HepG2 (cell line): ENCODE data around the gene CUL9. TPM values are rescaled to one million over a fixed set of nuclear protein-coding genes. Genes with fewer than 3 reads are reported as not detected.

ENCODE experiments used
- CSRNP2 ChIP-seq: sonication (generic); formaldehyde crosslinking; conservative IDR thresholded peaks from 2 replicates; pipeline ENCODE4 v1.8.0; 2022; ENCODE audit warnings: low read depth, missing genetic modification reagents
- GLI4 ChIP-seq: sonication (generic); formaldehyde crosslinking; IDR thresholded peaks from 2 replicates; pipeline ENCODE4 v1.5.1; 2020; ENCODE audit warnings: missing genetic modification reagents, mild to moderate bottlenecking, moderate library complexity, borderline replicate concordance
- HNRNPLL ChIP-seq: fragments of 200-400 bp; formaldehyde crosslinking; IDR thresholded peaks from 2 replicates; pipeline ENCODE4 v1.6.1; 2017; ENCODE audit warnings: mild to moderate bottlenecking, low read depth, low read length; ENCODE audit not compliant: poor library complexity, severe bottlenecking
- IKZF1 ChIP-seq: fragments of 450-650 bp; IDR thresholded peaks from 2 replicates; pipeline ENCODE4 v1.7.1; 2016
- KDM2A ChIP-seq: sonication (generic); formaldehyde crosslinking; IDR thresholded peaks from 2 replicates; pipeline ENCODE4 v1.4.0; 2020; ENCODE audit warnings: low read depth, missing genetic modification reagents, borderline replicate concordance
- KDM5B ChIP-seq: sonication (generic); formaldehyde crosslinking; IDR thresholded peaks from 2 replicates; pipeline ENCODE4 v1.4.0; 2020; ENCODE audit warnings: missing genetic modification reagents, mild to moderate bottlenecking, borderline replicate concordance
- MYNN ChIP-seq: sonication (generic); formaldehyde crosslinking; IDR thresholded peaks from 2 replicates; pipeline ENCODE4 v1.4.0; 2020; ENCODE audit warnings: mild to moderate bottlenecking, low read depth, missing genetic modification reagents
- NR2F6 ChIP-seq, 2 experiments: IDR thresholded peaks; 2 replicates each; pipeline ENCODE4 v1.6.1; 2016; ENCODE audit warnings: antibody characterized with exemption in 1 of 2, mild to moderate bottlenecking in 1 of 2
- RBM39 ChIP-seq: fragments of 200-400 bp; formaldehyde crosslinking; IDR thresholded peaks from one replicate; pipeline ENCODE4 v1.6.1; 2018; ENCODE audit warnings: antibody characterized with exemption, mild to moderate bottlenecking, low read depth, low read length; ENCODE audit not compliant: poor library complexity, severe bottlenecking
- RCOR2 ChIP-seq: IDR thresholded peaks from 2 replicates; pipeline ENCODE4 v1.6.1; 2016; ENCODE audit warnings: missing biosample characterization, missing genetic modification reagents
- SUZ12 ChIP-seq: fragments of 150-350 bp; IDR thresholded peaks from 2 replicates; pipeline ENCODE4 v1.6.1; 2014; ENCODE audit warnings: low read depth, low read length
- TAF1 ChIP-seq: sonication (generic); formaldehyde crosslinking; IDR thresholded peaks from 2 replicates; pipeline ENCODE4 v1.4.0; 2020; ENCODE audit warnings: missing genetic modification reagents
- TRAFD1 ChIP-seq: sonication (generic); formaldehyde crosslinking; IDR thresholded peaks from 2 replicates; pipeline ENCODE4 v1.5.1; 2020; ENCODE audit warnings: missing genetic modification reagents, mild to moderate bottlenecking, borderline replicate concordance
- TRIM24 ChIP-seq: sonication (generic); formaldehyde crosslinking; IDR thresholded peaks from 2 replicates; pipeline ENCODE4 v1.8.0; 2022; ENCODE audit warnings: mild to moderate bottlenecking, missing genetic modification reagents
- ZFAT ChIP-seq: sonication (generic); formaldehyde crosslinking; conservative IDR thresholded peaks from 2 replicates; pipeline ENCODE4 v1.8.1; 2023; ENCODE audit warnings: missing genetic modification reagents, inconsistent platforms
- ZNF225 ChIP-seq: sonication (generic); formaldehyde crosslinking; IDR thresholded peaks from 2 replicates; pipeline ENCODE4 v1.4.0; 2020; ENCODE audit warnings: mild to moderate bottlenecking, missing genetic modification reagents
- ZNF234 ChIP-seq: sonication (generic); formaldehyde crosslinking; conservative IDR thresholded peaks from 2 replicates; pipeline ENCODE4 v1.5.1; 2020; ENCODE audit warnings: mild to moderate bottlenecking, missing genetic modification reagents
- ZNF296 ChIP-seq: sonication (generic); formaldehyde crosslinking; conservative IDR thresholded peaks from 2 replicates; pipeline ENCODE4 v1.5.0; 2020; ENCODE audit warnings: mild to moderate bottlenecking, missing genetic modification reagents
- ZNF441 ChIP-seq: sonication (generic); formaldehyde crosslinking; IDR thresholded peaks from 2 replicates; pipeline ENCODE4 v1.7.0; 2021; ENCODE audit warnings: missing genetic modification reagents, borderline replicate concordance
- ZNF710 ChIP-seq: sonication (generic); formaldehyde crosslinking; IDR thresholded peaks from 2 replicates; pipeline ENCODE4 v1.5.0; 2020; ENCODE audit warnings: mild to moderate bottlenecking, missing genetic modification reagents, borderline replicate concordance
- ZNF776 ChIP-seq: sonication (generic); formaldehyde crosslinking; IDR thresholded peaks from 2 replicates; pipeline ENCODE4 v1.4.0; 2020; ENCODE audit warnings: mild to moderate bottlenecking, missing genetic modification reagents
- ZSCAN21 ChIP-seq: sonication (generic); formaldehyde crosslinking; IDR thresholded peaks from 2 replicates; pipeline ENCODE4 v1.8.0; 2022; ENCODE audit warnings: mild to moderate bottlenecking, missing genetic modification reagents, moderate library complexity, borderline replicate concordance
- polyA plus RNA-seq, 8 experiments: library from polyadenylated mRNA; depleted of rRNA in 3 of 8; stranded (reverse) in 7 of 8; unstranded in 1 of 8; fragments of >200 nt; fragmentation: Illumina TruSeq in 4 of 8; extraction: Trizol in 4 of 8; gene quantifications; 2 replicates each; pipeline versions ENCODE4 v1.2.1 to v1.2.3, GENCODE V29; 2011 to 2016; ENCODE audit warnings: low read depth in 4 of 8, missing spikeins in 1 of 8, mixed read lengths in 1 of 8; ENCODE audit not compliant: insufficient read depth in 1 of 8
- total RNA-seq, 5 experiments: library from RNA; depleted of rRNA; stranded (reverse); fragments of >200 nt; fragmentation: Illumina TruSeq; extraction: Trizol; gene quantifications; 2 replicates each; pipeline ENCODE4 v1.2.3, GENCODE V29; 2016; ENCODE audit warnings: low read depth in 1 of 5
- TF ChIP-seq, protein P1 (sequence below): IDR thresholded peaks from 2 replicates; pipeline ENCODE4 v1.6.1; 2016; ENCODE audit warnings: missing compliant biosample characterization, missing genetic modification reagents, borderline replicate concordance
- TF ChIP-seq, protein P2 (sequence below): IDR thresholded peaks from 2 replicates; pipeline ENCODE4 v1.6.1; 2012; ENCODE audit warnings: inconsistent platforms

Gene CUL9
- total and polyA plus RNA-seq, 2 of the 13 experiments (the other 11 are each of a cell fraction or from before 2014, with no cell fraction given), result 11.4 to 13.7 TPM

GRCh38 chr6:43262780-43263313 lies 80.9 kb downstream of the CUL9 start (continued):
- TF ChIP-seq ZNF296 (CRISPR knock-in tag) (0 out of 2 replicates have a peak, but pooled peaks have one; percentile 36), ZNF234 (CRISPR knock-in tag) (0 out of 2 replicates have a peak, but pooled peaks have one; percentile 70), RBM39 (no peak), TRAFD1 (CRISPR knock-in tag) (no peak), HNRNPLL (peak; percentile 28), SUZ12 (no peak), MYNN (no peak), ZNF710 (0 out of 2 replicates have a peak, but pooled peaks have one; percentile 8), ZFAT (CRISPR knock-in tag) (no peak), ZNF225 (peak; percentile 22; the same call in 1 of the 2 replicates), ZSCAN21 (CRISPR knock-in tag) (no peak), KDM2A (CRISPR knock-in tag) (no peak), ZNF776 (CRISPR knock-in tag) (0 out of 2 replicates have a peak, but pooled peaks have one; percentile 88), KDM5B (CRISPR knock-in tag) (peak; percentile 19; the same call in 1 of the 2 replicates), ZNF441 (CRISPR knock-in tag) (0 out of 2 replicates have a peak, but pooled peaks have one; percentile 14), IKZF1 (no peak), TAF1 (CRISPR knock-in tag) (no peak), NR2F6 (IDR thresholded peaks at IDR 0.05) (no peak), NR2F6 (CRISPR knock-in tag; IDR thresholded peaks at IDR 0.05) (no peak), CSRNP2 (CRISPR knock-in tag) (no peak), TRIM24 (no peak), GLI4 (CRISPR knock-in tag) (no peak), RCOR2 (CRISPR knock-in tag) (no peak)
- TF ChIP-seq, protein P1, sequence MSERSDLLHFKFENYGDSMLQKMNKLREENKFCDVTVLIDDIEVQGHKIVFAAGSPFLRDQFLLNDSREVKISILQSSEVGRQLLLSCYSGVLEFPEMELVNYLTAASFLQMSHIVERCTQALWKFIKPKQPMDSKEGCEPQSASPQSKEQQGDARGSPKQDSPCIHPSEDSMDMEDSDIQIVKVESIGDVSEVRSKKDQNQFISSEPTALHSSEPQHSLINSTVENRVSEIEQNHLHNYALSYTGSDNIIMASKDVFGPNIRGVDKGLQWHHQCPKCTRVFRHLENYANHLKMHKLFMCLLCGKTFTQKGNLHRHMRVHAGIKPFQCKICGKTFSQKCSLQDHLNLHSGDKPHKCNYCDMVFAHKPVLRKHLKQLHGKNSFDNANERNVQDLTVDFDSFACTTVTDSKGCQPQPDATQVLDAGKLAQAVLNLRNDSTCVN (CRISPR knock-in tag), result no peak
- TF ChIP-seq, protein P2, sequence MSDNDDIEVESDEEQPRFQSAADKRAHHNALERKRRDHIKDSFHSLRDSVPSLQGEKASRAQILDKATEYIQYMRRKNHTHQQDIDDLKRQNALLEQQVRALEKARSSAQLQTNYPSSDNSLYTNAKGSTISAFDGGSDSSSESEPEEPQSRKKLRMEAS, result no peak
